Activated naive CD4-positive, alpha-beta T cell treated with anti-CD3 and anti-CD28 coated beads, Interleukin-2, amount 10 ng/mL, durations not matched to agents 7 days and 5 days (primary cell): ENCODE measurements around the gene SYTL2.
"Not testable (repeated sequence)": the region's sequence is repeated elsewhere in the genome, so short reads cannot be mapped to it uniquely, and the experiment has no call there.

Source experiments
- CTCF ChIA-PET: fragments of 350-600 bp; sonication (Branson Sonifier 250); formaldehyde crosslinking; loops from one replicate; lab custom pipeline; 2021; ENCODE audit warnings: antibody characterized with exemption; lab: Charles Lee
- DNase-seq: peaks from one replicate; pipeline ENCODE4 v3.0.0-alpha.2; 2020
- H3K27ac Mint-ChIP-seq: one replicate; pipeline ENCODE4 v1.8.0; 2021; ENCODE audit warnings: mild to moderate bottlenecking, moderate library complexity, mixed read lengths
- H3K27me3 Mint-ChIP-seq: one replicate; pipeline ENCODE4 v1.8.0; 2021; ENCODE audit warnings: mild to moderate bottlenecking, mixed read lengths
- H3K36me3 Mint-ChIP-seq: one replicate; pipeline ENCODE4 v1.8.0; 2021; ENCODE audit warnings: mixed read lengths
- H3K4me1 Mint-ChIP-seq: one replicate; pipeline ENCODE4 v1.8.0; 2021; ENCODE audit warnings: mixed read lengths
- H3K4me3 Mint-ChIP-seq: one replicate; pipeline ENCODE4 v1.8.0; 2021; ENCODE audit warnings: mild to moderate bottlenecking, moderate library complexity, mixed read lengths
- H3K9me3 Mint-ChIP-seq: one replicate; pipeline ENCODE4 v1.8.0; 2021; ENCODE audit warnings: mixed read lengths

Gene SYTL2, protein sequence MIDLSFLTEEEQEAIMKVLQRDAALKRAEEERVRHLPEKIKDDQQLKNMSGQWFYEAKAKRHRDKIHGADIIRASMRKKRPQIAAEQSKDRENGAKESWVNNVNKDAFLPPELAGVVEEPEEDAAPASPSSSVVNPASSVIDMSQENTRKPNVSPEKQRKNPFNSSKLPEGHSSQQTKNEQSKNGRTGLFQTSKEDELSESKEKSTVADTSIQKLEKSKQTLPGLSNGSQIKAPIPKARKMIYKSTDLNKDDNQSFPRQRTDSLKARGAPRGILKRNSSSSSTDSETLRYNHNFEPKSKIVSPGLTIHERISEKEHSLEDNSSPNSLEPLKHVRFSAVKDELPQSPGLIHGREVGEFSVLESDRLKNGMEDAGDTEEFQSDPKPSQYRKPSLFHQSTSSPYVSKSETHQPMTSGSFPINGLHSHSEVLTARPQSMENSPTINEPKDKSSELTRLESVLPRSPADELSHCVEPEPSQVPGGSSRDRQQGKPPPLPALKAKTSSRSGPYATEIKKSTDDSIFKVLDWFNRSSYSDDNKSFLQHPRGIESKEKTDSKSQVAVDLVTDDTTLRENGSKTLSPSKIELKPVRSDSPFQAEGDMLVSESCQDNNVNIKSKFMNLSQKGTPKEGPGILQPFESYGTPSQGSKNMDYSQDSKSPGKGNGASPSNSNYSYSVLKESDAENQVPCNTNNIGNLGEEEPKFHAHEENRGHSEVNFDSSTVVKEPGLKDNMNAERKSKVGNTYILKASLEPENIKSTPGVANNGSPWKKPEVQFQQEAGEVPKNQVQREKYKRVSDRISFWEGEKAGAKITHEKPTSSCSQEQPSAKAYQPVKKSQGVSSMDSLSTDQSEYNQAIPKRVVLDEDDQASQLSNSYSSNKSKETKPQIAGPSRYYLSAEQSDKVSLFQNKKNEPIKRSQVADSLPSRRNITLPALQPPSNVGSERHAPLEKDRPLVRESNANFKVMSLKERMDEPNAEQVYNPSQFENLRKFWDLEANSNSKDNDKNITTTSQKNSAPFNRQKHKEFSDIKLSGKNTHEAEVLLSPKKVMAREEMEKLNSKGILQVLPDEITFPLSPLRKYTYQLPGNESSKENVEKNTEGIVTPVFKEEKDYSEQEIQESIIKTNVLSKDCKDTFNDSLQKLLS (N-terminal part only)

DNA sequence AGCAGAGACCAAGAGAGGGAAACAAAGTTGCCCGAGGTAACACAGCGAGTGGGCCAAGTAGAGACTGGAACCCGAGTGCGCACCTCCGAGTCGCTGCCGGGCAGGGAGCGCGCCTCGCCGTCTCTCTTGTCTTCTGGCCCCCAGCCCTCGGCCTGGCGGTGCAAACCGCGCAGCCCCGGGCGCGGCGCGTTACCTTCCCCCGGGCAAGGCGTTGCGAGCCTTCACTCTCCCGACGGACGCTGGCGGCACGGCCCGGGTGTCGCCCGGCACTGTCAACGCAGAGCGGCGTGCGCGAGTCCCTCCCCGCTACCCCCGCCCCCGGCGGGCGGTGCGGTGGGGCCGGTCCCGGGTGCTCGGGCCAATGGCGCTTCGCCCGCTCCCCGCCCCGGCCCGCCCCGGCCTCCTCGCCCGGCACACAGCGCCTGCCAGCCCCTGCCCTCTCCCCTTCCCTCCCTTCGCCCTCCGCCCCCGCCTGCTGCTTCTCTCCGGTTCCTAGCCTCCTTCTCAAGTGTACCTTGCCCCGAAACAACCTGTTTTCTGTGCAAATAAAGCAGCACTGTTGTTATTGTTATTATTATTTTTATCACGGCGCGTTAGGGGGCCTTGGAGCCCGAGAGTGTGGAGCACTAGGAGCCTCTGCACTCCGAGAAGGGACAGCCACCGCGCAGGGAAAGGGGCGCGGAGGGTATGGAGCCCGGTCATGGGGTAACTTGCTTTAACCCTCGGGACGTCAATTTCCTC, at the start of gene SYTL2:
Gene SYTL2, minus strand, starts transcription at position 271 of the 741 bp plus-strand sequence. CDS start 53,416 bp downstream, outside the sequence.
- peak; percentile 84 for DNase-seq
- H3K4me3 Mint-ChIP-seq, result peak within 1 kb of the TSS; percentile 90
- peaks cover 55% of the 10 kb centered on the region for H3K4me1 Mint-ChIP-seq
- H3K27me3 Mint-ChIP-seq, result peaks cover 25% of the 10 kb centered on the region
- H3K36me3 Mint-ChIP-seq, result peaks cover 5% of the 10 kb centered on the region
- H3K27ac Mint-ChIP-seq, result peak within 1 kb of the TSS; percentile 84
- CTCF ChIA-PET, result interaction anchor here (0.7 to 3.1 kb wide), 5 partner anchors 15 to 116 kb away, joined by 3 to 26 read pairs (median 4); partner anchors contain the start of gene CCDC83
- H3K9me3 Mint-ChIP-seq, result no peaks in the 10 kb centered on the region

DNA sequence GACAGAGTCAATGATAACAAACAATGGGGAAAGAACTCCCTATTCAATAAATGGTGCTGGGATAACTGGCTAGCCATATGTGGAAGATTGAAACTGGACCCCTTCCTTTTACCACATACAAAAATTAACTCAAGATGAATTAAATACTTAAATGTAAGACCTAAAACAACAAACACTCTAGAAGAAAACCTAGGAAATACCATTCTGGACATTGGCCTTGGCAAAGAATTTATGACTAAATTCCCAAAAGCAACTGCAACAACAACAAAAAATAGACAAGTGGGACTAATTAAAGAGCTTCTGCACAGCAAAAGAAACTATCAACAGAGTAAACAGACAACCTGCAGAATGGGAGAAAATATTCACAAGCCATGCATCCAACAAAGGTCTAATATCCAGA, 48.6 kb upstream of the SYTL2 start:
- H3K4me1 Mint-ChIP-seq, H3K27ac Mint-ChIP-seq, H3K27me3 Mint-ChIP-seq, H3K9me3 Mint-ChIP-seq, H3K36me3 Mint-ChIP-seq, DNase-seq, H3K4me3 Mint-ChIP-seq, CTCF ChIA-PET: not testable (repeated sequence)

DNA sequence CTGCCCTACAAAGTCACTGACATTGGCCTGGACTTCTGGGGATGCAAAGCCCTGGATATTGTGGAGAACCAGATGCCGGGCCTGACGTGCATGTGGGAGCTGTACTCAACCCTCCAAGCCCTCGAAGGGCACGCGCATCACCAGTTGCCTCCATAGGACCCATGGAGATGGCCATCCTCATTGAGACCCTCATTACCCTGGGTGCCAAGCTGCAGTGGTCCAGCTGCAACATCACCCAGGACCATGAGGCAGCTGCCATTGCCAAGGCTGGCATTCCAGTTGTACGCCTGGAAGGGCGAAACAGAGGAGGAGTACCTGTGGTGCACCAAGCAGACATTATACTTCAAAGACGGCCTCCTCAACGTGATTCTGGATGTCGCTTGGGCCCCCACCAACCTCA, 46.2 kb upstream of the SYTL2 start:
- H3K9me3 Mint-ChIP-seq, result peaks cover 3% of the 10 kb centered on the region
- H3K27ac Mint-ChIP-seq, result no peak overlapping the region

DNA sequence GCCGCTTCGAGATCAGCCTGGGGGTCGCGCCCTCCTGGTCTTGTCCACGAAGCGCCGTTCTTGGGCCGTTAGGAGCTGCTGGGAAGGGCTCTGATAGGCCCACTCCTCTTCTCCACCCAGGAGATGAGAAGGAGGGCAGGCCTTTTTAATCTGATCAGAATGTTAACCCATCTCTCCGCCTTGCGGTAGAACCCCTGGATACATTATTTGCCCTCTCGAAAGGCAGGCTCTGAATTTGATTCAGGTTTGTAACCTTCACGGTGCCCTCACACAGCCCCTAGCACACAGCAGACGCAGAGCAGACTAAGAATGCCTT, 44.4 kb upstream of the SYTL2 start, which contains the start of gene CCDC83:
Gene CCDC83, plus strand, starts transcription at position 43 of the 316 bp plus-strand sequence. CDS start 9,741 bp downstream, outside the sequence.
- Mint-ChIP-seq H3K4me3 (peak within 1 kb of the TSS; percentile 79), H3K27ac (peak within 1 kb of the TSS; percentile 85), H3K4me1 (peaks cover 14% of the 10 kb centered on the region), H3K36me3 (peaks cover 9% of the 10 kb centered on the region), H3K27me3 (no peaks in the 10 kb centered on the region), H3K9me3 (peaks cover 5% of the 10 kb centered on the region)
- no peak for DNase-seq
- CTCF ChIA-PET, result interaction anchor here (0.6 to 1.8 kb wide), 26 partner anchors 15 to 966 kb away, joined by 3 to 9 read pairs (median 4); partner anchors contain the start of genes HIKESHI and SYTL2

More for the DNA sequence above, 46.2 kb upstream of the SYTL2 start:
- DNase-seq, result no peak
- CTCF ChIA-PET, result no interaction called here
- Mint-ChIP-seq H3K4me1 (peaks cover 14% of the 10 kb centered on the region), H3K4me3 (no peak overlapping the region), H3K36me3 (peaks cover 4% of the 10 kb centered on the region), H3K27me3 (peaks cover 6% of the 10 kb centered on the region)

DNA sequence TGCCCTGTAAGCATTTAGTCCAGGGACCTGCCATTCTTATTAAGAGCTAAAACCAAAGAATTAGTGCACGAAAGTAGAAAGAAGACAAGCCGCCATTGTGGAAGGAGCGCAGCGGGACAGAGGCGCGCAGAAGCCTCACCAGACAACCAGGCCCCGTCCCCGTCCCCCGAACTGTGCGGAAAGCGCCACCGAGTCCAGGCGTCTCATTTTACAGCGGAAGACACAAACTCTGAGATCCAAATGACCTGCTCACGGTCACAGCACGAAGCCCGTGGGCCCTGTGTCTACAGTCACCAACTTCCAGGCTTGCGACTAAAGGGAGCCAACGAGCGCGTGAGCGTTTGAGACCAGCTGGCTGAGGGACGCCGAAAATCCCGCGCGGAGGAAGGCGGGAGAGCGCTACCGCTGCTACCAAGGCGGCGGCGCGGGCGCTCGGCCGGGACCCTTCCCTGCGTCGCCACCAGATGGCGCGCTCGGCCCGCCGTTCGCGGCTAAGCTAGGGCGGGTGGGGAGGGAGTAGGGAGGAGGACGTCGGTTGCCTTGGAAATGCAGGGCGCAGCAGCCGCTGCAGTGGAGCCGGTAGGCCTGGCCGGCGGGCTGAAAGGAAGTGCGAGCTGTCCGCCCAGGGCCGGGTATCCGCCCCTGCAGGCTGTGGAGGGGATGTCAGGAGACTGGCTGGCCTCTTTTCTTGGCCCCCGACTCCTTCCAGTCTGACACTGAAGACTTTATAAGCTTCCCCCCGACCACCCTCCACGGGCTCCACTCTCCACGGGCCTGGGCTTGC, 43.8 kb upstream of the SYTL2 start:
- peak; percentile 91 for DNase-seq
- no peaks in the 10 kb centered on the region for H3K27me3 Mint-ChIP-seq
- H3K4me3 Mint-ChIP-seq, result peak overlapping the region; percentile 79
- peaks cover 10% of the 10 kb centered on the region for H3K36me3 Mint-ChIP-seq
- H3K27ac Mint-ChIP-seq, result peak overlapping the region; percentile 85
- peaks cover 8% of the 10 kb centered on the region for H3K9me3 Mint-ChIP-seq
- CTCF ChIA-PET, result interaction anchor here (0.5 to 1.8 kb wide), 29 partner anchors 14 to 1074 kb away, joined by 3 to 9 read pairs (median 4); partner anchors contain the start of genes HIKESHI and SYTL2
- peaks cover 14% of the 10 kb centered on the region for H3K4me1 Mint-ChIP-seq

DNA sequence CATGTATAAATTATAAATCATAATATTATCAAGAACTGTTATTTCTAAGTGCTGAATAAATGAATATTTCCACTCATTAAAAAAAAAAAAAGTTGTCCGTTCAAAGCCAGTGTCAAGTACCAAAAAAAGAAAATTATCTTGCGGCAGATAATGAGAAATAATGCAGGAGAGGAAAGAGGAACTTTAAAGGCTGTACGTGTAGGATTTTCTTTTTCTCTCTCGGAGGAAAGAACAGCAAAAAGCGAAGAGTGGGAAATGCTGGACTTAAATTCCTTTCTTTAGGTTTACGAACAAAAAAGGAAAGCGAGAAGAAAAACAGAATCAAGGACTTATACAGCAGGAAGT, 43.2 kb upstream of the SYTL2 start:
- Mint-ChIP-seq H3K4me1 (peaks cover 14% of the 10 kb centered on the region), H3K27me3 (no peaks in the 10 kb centered on the region), H3K36me3 (peaks cover 10% of the 10 kb centered on the region), H3K9me3 (peaks cover 8% of the 10 kb centered on the region), H3K27ac (peak overlapping the region; percentile 85), H3K4me3 (peak overlapping the region; percentile 79)
- DNase-seq, result no peak
- CTCF ChIA-PET, result interaction anchor here (0.6 to 1.8 kb wide), 16 partner anchors 14 to 950 kb away, joined by 3 to 9 read pairs (median 4); partner anchors contain the start of gene SYTL2

DNA sequence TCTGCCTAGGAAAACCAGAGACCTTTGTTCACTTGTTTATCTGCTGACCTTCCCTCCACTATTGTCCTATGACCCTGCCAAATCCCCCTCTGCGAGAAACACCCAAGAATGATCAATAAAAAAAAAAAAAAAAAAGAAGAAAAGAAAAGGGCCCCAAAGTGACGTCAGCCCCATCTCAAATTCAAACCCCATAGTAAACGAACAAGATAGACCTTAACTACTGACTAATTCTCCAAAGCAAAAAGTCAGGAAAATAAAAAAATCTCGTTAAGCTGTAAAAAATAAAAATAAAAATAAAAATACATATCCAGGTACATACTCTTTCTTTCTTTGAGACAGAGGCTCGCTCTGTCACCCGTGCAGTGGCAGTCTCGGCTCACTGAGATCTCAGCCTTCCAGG, 42.6 kb upstream of the SYTL2 start:
- CTCF ChIA-PET, result not testable (repeated sequence)

DNA sequence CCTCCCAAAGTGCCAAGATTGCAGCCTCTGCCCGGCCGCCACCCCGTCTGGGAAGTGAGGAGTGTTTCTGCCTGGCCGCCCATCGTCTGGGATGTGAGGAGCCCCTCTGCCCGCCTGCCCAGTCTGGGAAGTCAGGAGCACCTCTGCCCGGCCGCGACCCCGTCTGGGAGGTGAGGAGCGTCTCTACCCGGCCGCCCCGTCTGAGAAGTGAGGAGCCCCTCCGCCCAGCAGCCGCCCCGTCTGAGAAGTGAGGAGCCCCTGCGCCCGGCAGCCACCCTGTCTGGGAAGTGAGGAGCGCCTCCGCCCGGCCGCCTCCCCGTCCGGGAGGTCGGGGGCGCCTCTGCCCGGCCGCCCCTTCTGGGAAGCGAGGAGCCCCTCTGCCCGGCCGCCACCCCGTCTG, 41.8 kb upstream of the SYTL2 start:
- Mint-ChIP-seq H3K4me1 (peaks cover 14% of the 10 kb centered on the region), H3K36me3 (peaks cover 10% of the 10 kb centered on the region)
- H3K9me3 Mint-ChIP-seq, H3K4me3 Mint-ChIP-seq, CTCF ChIA-PET, H3K27ac Mint-ChIP-seq, DNase-seq, H3K27me3 Mint-ChIP-seq: not testable (repeated sequence)

More for the DNA sequence above, 42.6 kb upstream of the SYTL2 start:
- not testable (repeated sequence) for H3K27me3 Mint-ChIP-seq, DNase-seq, H3K27ac Mint-ChIP-seq, H3K9me3 Mint-ChIP-seq
- H3K36me3 Mint-ChIP-seq, result peaks cover 10% of the 10 kb centered on the region
- H3K4me3 Mint-ChIP-seq, result peak overlapping the region; percentile 79
- peaks cover 14% of the 10 kb centered on the region for H3K4me1 Mint-ChIP-seq

DNA sequence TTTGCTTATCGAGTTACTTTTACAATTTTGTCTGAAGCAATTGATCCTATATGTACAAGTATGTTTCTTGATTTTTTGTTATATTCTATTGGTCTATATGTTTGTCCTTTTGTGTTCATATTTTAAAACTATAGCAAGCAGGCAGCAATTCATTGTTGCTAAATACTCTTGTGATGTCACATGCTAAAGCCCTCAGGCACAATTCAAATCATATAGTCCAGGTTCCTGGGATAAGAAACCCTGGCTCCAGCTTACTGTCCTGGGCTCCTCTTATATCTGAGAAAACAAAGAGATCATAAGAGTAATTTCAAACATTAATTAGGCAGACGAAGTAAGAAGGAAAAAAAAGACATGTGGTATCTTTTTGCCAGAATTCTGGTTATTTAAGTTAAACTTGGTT, 37.6 kb upstream of the SYTL2 start:
- Mint-ChIP-seq H3K4me1 (peaks cover 2% of the 10 kb centered on the region), H3K27ac (no peak overlapping the region), H3K36me3 (peaks cover 8% of the 10 kb centered on the region), H3K27me3 (peaks cover 6% of the 10 kb centered on the region), H3K4me3 (no peak overlapping the region), H3K9me3 (peaks cover 8% of the 10 kb centered on the region)
- CTCF ChIA-PET, result no interaction called here
- DNase-seq, result no peak

DNA sequence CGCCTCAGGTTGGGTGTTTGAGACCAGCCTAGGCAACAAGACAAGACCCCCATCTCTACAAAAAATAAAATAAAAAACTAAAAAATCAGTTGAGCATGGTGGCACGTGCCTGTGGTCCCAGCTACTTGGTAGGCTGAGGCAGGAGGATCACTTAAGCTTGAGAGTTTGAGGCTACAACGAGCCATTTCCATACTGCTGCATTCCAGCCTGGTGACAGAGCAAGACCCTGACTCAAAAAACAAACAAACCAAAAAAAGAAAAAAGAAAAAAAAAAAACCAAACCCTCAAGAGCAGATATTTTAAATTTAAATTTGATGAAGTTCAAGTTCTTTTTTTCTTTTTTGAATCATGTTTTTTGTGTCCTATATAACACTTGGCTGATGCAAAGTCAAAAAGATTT, 37.1 kb upstream of the SYTL2 start:
- DNase-seq, result no peak
- CTCF ChIA-PET, result no interaction called here
- H3K36me3 Mint-ChIP-seq, result peaks cover 7% of the 10 kb centered on the region
- H3K4me3 Mint-ChIP-seq, result no peak overlapping the region
- H3K27ac Mint-ChIP-seq, result no peak overlapping the region
- peaks cover 6% of the 10 kb centered on the region for H3K27me3 Mint-ChIP-seq
- H3K9me3 Mint-ChIP-seq, result peaks cover 5% of the 10 kb centered on the region
- H3K4me1 Mint-ChIP-seq, result peaks cover 2% of the 10 kb centered on the region

DNA sequence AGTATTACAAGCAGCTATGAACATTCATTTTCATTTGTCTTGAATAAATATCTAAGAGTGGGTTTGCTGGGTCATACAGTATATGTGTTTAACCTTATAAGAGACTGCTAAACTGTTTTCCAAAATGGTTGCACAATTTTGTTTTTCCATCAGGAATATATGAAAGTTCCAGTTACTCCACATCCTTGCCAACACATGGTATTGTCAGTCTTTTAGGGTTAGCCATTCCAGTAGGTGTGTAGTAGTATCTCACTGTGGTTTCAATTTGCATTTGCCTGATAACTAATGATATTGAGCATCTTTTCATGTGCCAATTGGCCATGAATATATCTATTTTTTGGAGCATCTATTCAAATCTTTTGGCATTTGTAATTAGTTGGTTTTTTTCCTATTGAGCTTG, 36.5 kb upstream of the SYTL2 start:
- H3K9me3 Mint-ChIP-seq, result peaks cover 5% of the 10 kb centered on the region

DNA sequence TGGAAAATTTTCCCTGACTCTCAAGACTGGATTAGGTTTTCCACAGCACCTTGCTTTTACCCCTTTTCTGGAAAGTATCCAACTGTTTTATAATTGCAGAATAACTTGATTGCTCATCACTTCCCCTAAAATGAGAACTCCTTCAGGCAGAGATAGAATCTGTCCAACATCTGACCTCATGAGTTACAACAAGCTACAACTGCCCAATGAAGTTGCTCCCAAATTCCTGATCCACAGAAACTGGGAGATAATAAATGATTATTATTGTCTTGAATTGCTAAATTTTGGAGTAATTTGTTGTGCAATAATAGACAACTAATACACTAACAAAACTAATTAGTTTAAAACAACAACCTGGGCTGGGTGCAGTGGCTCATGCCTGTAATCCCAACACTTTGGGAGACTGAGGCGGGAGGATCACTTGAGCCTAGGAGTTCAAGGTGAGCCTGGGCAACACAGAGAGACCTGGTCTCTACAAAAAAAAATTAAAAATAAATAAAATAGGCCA, 34.2 kb upstream of the SYTL2 start:
- peaks cover 6% of the 10 kb centered on the region for H3K27me3 Mint-ChIP-seq
- no peak overlapping the region for H3K4me3 Mint-ChIP-seq
- CTCF ChIA-PET, result no interaction called here
- peaks cover 1% of the 10 kb centered on the region for H3K36me3 Mint-ChIP-seq
- no peak overlapping the region for H3K27ac Mint-ChIP-seq
- H3K9me3 Mint-ChIP-seq, result peaks cover 2% of the 10 kb centered on the region
- no peaks in the 10 kb centered on the region for H3K4me1 Mint-ChIP-seq
- no peak for DNase-seq

More for the DNA sequence above, 36.5 kb upstream of the SYTL2 start:
- Mint-ChIP-seq H3K27ac (no peak overlapping the region), H3K4me1 (peaks cover 2% of the 10 kb centered on the region), H3K4me3 (no peak overlapping the region), H3K27me3 (peaks cover 6% of the 10 kb centered on the region), H3K36me3 (peaks cover 6% of the 10 kb centered on the region)
- DNase-seq, result no peak
- CTCF ChIA-PET, result interaction anchor here (0.7 kb wide), 1 partner anchor 109 kb away, joined by 3 read pairs; no protein-coding TSS in a partner anchor
